NB4 (cell line): ENCODE results near the gene PTEN.
"Not testable (repeated sequence)": the region's sequence is repeated elsewhere in the genome, so short reads cannot be mapped to it uniquely, and the experiment has no call there.

Experiments
- DNase-seq: peaks from one replicate; pipeline ENCODE4 v3.0.0; 2010; ENCODE audit warnings: low read depth
- H3K4me3 ChIP-seq: one replicate; pipeline ENCODE4 v1.5.1; 2011; ENCODE audit warnings: mild to moderate bottlenecking, low read depth, low read length, moderate library complexity
- MYC ChIP-seq: IDR thresholded peaks from 2 replicates; pipeline ENCODE4 v1.6.1; 2011; ENCODE audit warnings: low read depth, low read length
- POLR2A ChIP-seq: IDR thresholded peaks from 2 replicates; pipeline ENCODE4 v1.6.1; 2011; ENCODE audit warnings: mild to moderate bottlenecking; ENCODE audit not compliant: insufficient read length; ENCODE audit errors: extremely low read depth
- TF ChIP-seq, protein P1 (sequence below): IDR thresholded peaks from 2 replicates; pipeline ENCODE4 v1.6.1; 2011; ENCODE audit warnings: low read depth, low read length
- TF ChIP-seq, protein P2 (sequence below): IDR thresholded peaks from one replicate; pipeline ENCODE4 v1.5.1; 2012; ENCODE audit warnings: low read depth, low read length

PTEN gene

DNA sequence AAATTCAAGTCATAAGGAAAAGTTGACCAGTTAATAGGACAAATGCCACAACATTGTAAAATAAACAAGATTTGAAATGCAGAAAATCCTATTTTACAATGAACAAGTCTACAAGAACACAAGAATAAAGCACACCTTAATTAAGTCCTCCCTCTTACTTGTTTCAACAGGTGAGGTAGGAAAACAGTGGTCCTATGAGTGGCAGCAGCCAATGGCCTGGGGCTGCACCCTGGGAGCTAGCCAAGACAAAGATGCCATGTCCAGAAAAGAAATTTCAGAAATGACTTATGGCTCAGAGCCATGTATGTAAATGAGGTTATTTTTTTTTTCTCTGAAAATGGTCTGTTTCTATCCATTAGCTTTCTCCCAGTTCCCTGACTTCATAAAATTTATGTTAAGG lies 14.4 kb upstream of the PTEN start:
- DNase-seq: no peak
- TF ChIP-seq, protein P1, sequence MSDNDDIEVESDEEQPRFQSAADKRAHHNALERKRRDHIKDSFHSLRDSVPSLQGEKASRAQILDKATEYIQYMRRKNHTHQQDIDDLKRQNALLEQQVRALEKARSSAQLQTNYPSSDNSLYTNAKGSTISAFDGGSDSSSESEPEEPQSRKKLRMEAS: no peak
- TF ChIP-seq MYC (no peak), POLR2A (no peak)
- TF ChIP-seq, protein P2, sequence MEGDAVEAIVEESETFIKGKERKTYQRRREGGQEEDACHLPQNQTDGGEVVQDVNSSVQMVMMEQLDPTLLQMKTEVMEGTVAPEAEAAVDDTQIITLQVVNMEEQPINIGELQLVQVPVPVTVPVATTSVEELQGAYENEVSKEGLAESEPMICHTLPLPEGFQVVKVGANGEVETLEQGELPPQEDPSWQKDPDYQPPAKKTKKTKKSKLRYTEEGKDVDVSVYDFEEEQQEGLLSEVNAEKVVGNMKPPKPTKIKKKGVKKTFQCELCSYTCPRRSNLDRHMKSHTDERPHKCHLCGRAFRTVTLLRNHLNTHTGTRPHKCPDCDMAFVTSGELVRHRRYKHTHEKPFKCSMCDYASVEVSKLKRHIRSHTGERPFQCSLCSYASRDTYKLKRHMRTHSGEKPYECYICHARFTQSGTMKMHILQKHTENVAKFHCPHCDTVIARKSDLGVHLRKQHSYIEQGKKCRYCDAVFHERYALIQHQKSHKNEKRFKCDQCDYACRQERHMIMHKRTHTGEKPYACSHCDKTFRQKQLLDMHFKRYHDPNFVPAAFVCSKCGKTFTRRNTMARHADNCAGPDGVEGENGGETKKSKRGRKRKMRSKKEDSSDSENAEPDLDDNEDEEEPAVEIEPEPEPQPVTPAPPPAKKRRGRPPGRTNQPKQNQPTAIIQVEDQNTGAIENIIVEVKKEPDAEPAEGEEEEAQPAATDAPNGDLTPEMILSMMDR: no peak
- H3K4me3 ChIP-seq: no peak overlapping the region

DNA sequence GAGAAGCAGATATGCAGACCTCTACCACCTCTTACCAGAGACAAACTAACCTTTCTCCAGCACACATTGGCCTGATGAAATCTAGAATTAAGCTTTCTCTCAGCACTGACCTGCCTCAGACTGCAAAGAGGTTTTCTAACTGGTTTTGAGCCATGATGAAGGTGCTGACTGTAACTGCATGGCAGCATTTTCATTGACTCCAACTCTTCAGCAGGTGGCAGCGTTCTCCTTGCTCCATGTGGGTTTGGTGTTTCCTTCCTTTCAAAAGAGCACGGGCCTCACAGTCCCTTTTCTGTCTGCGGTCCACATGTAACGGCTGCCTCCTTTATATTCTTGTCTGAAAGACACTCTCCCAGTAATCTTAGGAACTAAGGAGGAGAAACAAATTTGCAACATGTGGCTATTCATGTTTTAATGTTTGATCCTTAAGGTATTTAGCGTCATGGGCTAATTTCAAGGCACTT lies 12.7 kb upstream of the PTEN start:
- peak; percentile 88 for DNase-seq
- TF ChIP-seq, protein P2: peak; percentile 72
- TF ChIP-seq MYC (peak; percentile 76), POLR2A (no peak)
- TF ChIP-seq, protein P1: peak; percentile 87
- no peak overlapping the region for H3K4me3 ChIP-seq

DNA sequence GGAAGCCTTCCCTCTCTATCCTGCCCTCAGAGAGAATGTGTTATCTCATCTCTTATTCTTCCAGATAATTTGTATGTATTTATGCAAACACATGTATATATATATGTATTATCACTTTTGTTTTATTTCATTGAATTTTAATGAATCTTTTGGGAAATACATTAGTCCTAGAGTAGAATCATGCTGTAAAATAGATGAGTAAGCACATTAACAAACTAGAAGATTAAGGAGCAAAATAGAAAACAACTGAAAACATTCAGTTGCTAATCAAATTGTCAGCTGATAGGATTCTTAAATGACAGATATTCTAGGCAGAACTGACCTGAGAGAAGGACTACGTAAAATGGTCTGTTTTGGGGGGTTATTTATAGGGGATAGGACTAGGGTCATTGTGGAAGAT lies 11.3 kb upstream of the PTEN start:
- H3K4me3 ChIP-seq: no peak overlapping the region
- no peak for DNase-seq

DNA sequence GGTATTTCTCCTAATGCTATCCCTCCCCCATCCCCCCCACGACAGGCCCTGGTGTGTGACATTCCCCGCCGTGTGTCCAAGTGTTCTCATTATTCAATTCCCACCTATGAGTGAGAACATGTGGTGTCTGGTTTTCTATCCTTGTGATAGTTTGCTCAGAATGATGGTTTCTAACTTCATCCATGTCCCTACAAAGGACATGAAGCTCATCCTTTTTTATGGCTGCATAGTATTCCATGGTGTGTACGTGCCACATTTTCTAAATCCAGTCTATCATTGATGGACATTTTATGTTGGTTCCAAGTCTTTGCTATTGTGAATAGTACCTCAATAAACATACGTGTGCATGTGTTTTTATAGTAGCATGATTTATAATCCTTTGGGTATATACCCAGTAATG lies 8.2 kb upstream of the PTEN start:
- not testable (repeated sequence) for H3K4me3 ChIP-seq, DNase-seq

More for the DNA sequence above, 11.3 kb upstream of the PTEN start:
- no peak for TF ChIP-seq POLR2A
- TF ChIP-seq, protein P1: no peak
- TF ChIP-seq, protein P2: no peak
- TF ChIP-seq MYC: no peak

DNA sequence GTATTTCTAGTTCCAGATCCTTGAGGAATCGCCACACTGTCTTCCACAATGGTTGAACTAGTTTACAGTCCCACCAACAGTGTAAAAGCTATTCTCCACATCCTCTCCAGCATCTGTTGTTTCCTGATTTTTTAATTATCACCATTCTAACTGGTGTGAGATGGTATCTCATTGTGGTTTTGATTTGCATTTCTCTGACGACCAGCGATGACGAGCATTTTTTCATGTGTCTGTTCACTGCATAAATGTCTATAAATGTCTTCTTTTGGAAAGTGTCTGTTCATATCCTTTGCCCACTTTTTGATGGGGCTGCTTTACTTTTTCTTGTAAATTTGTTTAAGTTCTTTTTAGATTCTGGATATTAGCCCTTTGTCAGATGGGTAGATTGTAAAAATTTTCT lies 7.8 kb upstream of the PTEN start:
- not testable (repeated sequence) for DNase-seq, H3K4me3 ChIP-seq

DNA sequence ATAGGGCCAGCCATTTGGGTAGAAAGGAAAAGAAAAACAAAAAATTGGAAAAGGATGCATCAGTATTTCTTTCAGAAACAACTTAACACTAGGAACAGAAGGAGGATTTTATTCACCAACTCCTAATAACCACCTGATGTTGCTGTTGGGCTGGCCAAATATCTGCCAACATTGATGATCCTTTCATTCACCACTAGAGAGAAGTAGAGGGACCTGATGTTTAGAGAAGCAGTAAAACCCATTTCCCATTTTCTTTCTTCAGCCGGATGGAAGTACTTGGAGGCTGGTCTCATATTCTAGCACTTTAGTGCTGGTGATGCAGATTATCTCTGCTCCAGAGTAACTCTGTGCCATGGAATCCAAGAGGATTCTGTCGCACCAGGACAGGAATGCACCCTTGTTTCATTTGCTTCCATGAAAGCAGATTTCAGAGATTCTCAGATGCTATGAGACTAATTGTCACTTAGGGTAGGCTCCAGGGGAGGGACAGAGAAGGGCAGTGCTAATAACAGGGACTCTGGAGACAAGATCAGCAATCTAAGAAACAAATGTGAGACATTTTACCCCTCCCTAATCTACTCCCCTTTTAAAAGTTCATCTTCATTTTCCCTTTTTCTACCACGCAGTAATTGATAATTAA lies 3.1 kb upstream of the PTEN start:
- peak; percentile 88 for DNase-seq

More for the DNA sequence above, 3.1 kb upstream of the PTEN start:
- H3K4me3 ChIP-seq: peak overlapping the region; percentile 92
- TF ChIP-seq, protein P2: peak; percentile 69
- TF ChIP-seq, protein P1: peak; percentile 33; the same call in 1 of the 2 replicates
- no peak for TF ChIP-seq POLR2A
